ENCODE results near the gene BCKDK. TPM values are rescaled to one million over a fixed set of nuclear protein-coding genes. Genes with fewer than 3 reads are reported as not detected.
A peak's percentile ranks its signal among the peaks of the same experiment; 100 is the strongest.

The BCKDK gene
- total and polyA plus RNA-seq, 2 of the 13 experiments (the other 11 are each of a cell fraction or from before 2014, with no cell fraction given) = 24.9 to 42.6 TPM

GRCh38 chr16:31073970-31074813 lies 34.0 kb upstream of the BCKDK start, which contains the start of the genes ZNF646 and ZNF668 (continued):
- TF ChIP-seq FOSL2 (CRISPR knock-in tag; IDR thresholded peaks at IDR 0.05) (peak; percentile 66), HOXA7 (CRISPR knock-in tag; IDR thresholded peaks at IDR 0.05) (no peak), TFDP2 (CRISPR knock-in tag; IDR thresholded peaks at IDR 0.05) (peak; percentile 71), TCF7 (IDR thresholded peaks at IDR 0.05; ENCODE audit: low read depth) (no peak), ZNF574 (CRISPR knock-in tag; IDR thresholded peaks at IDR 0.05) (peak; percentile 96), ZNF44 (CRISPR knock-in tag; IDR thresholded peaks at IDR 0.05) (peak; percentile 90), KMT2A (CRISPR knock-in tag; IDR thresholded peaks at IDR 0.05) (peak; percentile 85), XRCC5 (optimal IDR thresholded peaks at IDR 0.05; ENCODE audit: low read length) (peak; percentile 87), ELF1 (CRISPR knock-in tag; IDR thresholded peaks at IDR 0.05) (peak; percentile 97), ZNF597 (CRISPR knock-in tag; IDR thresholded peaks at IDR 0.05) (no peak), MYNN (CRISPR knock-in tag; IDR thresholded peaks at IDR 0.05; ENCODE audit: low read depth) (no peak), KAT2B (IDR thresholded peaks at IDR 0.05; ENCODE audit: borderline replicate concordance, low read depth, low read length) (no peak), REPIN1 (CRISPR knock-in tag; IDR thresholded peaks at IDR 0.05; ENCODE audit: borderline replicate concordance, low read depth) (peak; percentile 96), POGZ (CRISPR knock-in tag; IDR thresholded peaks at IDR 0.05) (no peak; the same call in none of the 2 replicates), HNF4A (CRISPR knock-in tag; IDR thresholded peaks at IDR 0.05) (peak; percentile 44; the same call in 1 of the 2 replicates), ZNF496 (CRISPR knock-in tag; IDR thresholded peaks at IDR 0.05; ENCODE audit: insufficient replicate concordance) (no peak), THAP11 (CRISPR knock-in tag; IDR thresholded peaks at IDR 0.05) (peak; percentile 96), ISL2 (CRISPR knock-in tag; IDR thresholded peaks at IDR 0.05) (peak; percentile 65; the same call in 1 of the 2 replicates), CREB1 (IDR thresholded peaks at IDR 0.05) (peak; percentile 90), CREB1 (CRISPR knock-in tag; IDR thresholded peaks at IDR 0.05) (peak; percentile 96), SMARCC2 (IDR thresholded peaks at IDR 0.05) (no peak)
- TF ChIP-seq, protein P1, sequence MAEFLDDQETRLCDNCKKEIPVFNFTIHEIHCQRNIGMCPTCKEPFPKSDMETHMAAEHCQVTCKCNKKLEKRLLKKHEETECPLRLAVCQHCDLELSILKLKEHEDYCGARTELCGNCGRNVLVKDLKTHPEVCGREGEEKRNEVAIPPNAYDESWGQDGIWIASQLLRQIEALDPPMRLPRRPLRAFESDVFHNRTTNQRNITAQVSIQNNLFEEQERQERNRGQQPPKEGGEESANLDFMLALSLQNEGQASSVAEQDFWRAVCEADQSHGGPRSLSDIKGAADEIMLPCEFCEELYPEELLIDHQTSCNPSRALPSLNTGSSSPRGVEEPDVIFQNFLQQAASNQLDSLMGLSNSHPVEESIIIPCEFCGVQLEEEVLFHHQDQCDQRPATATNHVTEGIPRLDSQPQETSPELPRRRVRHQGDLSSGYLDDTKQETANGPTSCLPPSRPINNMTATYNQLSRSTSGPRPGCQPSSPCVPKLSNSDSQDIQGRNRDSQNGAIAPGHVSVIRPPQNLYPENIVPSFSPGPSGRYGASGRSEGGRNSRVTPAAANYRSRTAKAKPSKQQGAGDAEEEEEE (CRISPR knock-in tag; IDR thresholded peaks at IDR 0.05; ENCODE audit: borderline replicate concordance) = peak; percentile 79; the same call in 1 of the 2 replicates
